ENCODE data around the gene DMD. TPM values are rescaled to one million over a fixed set of nuclear protein-coding genes. Genes with fewer than 3 reads are reported as not detected.

Gene DMD
- total RNA-seq, 4 donors from 2014 or later, result 27.7 to 54.7 (median 34.4) TPM

GRCh38 chrX:32642283-32642682 is 569.1 kb downstream of the DMD start:
- DNase-seq (ENCODE audit: low spot score) (no peak), ATAC-seq (ENCODE audit: low FRiP score) (no peak)
- no peak for TF ChIP-seq CTCF (IDR thresholded peaks at IDR 0.05)

GRCh38 chrX:32618154-32618553 is 593.2 kb downstream of the DMD start:
- DNase-seq (ENCODE audit: low spot score) (no peak), ATAC-seq (ENCODE audit: low FRiP score) (no peak)
- no peak for TF ChIP-seq CTCF (IDR thresholded peaks at IDR 0.05)

- no peak for ATAC-seq (ENCODE audit: low FRiP score)
- DNase-seq (ENCODE audit: low spot score), result no peak
- TF ChIP-seq CTCF (IDR thresholded peaks at IDR 0.05), result no peak
Measured at GRCh38 chrX:32614707-32615106, 596.6 kb downstream of the DMD start.

- TF ChIP-seq CTCF (IDR thresholded peaks at IDR 0.05), result no peak
- DNase-seq (ENCODE audit: low spot score) (no peak), ATAC-seq (ENCODE audit: low FRiP score) (no peak)
Measured at GRCh38 chrX:32599156-32599555, 612.2 kb downstream of the DMD start.

GRCh38 chrX:32598707-32599106 is 612.6 kb downstream of the DMD start:
- TF ChIP-seq CTCF (IDR thresholded peaks at IDR 0.05), result no peak
- no peak for ATAC-seq (ENCODE audit: low FRiP score)
- no peak for DNase-seq (ENCODE audit: low spot score)

- no peak for ATAC-seq (ENCODE audit: low FRiP score)
- DNase-seq (ENCODE audit: low spot score), result no peak
- TF ChIP-seq CTCF (IDR thresholded peaks at IDR 0.05), result no peak
Measured at GRCh38 chrX:32597777-32598176, 613.6 kb downstream of the DMD start.

- no peak for TF ChIP-seq CTCF (IDR thresholded peaks at IDR 0.05)
- ATAC-seq (ENCODE audit: low FRiP score) (no peak), DNase-seq (ENCODE audit: low spot score) (no peak)
Measured at GRCh38 chrX:32592786-32593185, 618.6 kb downstream of the DMD start.
